AG04449 (cell line): ENCODE results near the gene SLC16A2.

ENCODE experiments used
- CTCF ChIA-PET: fragments of 350-600 bp; formaldehyde crosslinking; extraction: SDS; loops from one replicate; lab custom pipeline; 2021; ENCODE audit warnings: antibody characterized with exemption; lab: Yijun Ruan, JAX
- POLR2A ChIA-PET: fragments of 400-600, 350-600 bp; formaldehyde crosslinking; extraction: SDS; loops from one replicate; lab custom pipeline; 2020; ENCODE audit warnings: antibody characterized with exemption, inconsistent platforms; lab: Yijun Ruan, JAX
- DNase-seq: peaks from one replicate; pipeline ENCODE4 v3.0.0-alpha.2; 2010; ENCODE audit warnings: low read depth, low spot score
- H3K4me3 ChIP-seq: 2 replicates; pipeline ENCODE4 v1.5.1; 2011; ENCODE audit warnings: low read depth, mild to moderate bottlenecking, control low read depth, low read length
- TF ChIP-seq, protein P1 (sequence below): IDR thresholded peaks from one replicate; pipeline ENCODE4 v1.5.1; 2011; ENCODE audit warnings: mild to moderate bottlenecking, moderate library complexity, low read length, control low read depth, inconsistent platforms; ENCODE audit not compliant: insufficient read depth; ENCODE audit errors: missing control alignments

SLC16A2 gene

GRCh38 chrX:74431797-74432196, 10.5 kb downstream of the SLC16A2 start:
- ChIA-PET POLR2A (no interaction called here), CTCF (no interaction called here)
- no peak for DNase-seq
- TF ChIP-seq, protein P1, sequence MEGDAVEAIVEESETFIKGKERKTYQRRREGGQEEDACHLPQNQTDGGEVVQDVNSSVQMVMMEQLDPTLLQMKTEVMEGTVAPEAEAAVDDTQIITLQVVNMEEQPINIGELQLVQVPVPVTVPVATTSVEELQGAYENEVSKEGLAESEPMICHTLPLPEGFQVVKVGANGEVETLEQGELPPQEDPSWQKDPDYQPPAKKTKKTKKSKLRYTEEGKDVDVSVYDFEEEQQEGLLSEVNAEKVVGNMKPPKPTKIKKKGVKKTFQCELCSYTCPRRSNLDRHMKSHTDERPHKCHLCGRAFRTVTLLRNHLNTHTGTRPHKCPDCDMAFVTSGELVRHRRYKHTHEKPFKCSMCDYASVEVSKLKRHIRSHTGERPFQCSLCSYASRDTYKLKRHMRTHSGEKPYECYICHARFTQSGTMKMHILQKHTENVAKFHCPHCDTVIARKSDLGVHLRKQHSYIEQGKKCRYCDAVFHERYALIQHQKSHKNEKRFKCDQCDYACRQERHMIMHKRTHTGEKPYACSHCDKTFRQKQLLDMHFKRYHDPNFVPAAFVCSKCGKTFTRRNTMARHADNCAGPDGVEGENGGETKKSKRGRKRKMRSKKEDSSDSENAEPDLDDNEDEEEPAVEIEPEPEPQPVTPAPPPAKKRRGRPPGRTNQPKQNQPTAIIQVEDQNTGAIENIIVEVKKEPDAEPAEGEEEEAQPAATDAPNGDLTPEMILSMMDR, result no peak
- no peak overlapping the region for H3K4me3 ChIP-seq

GRCh38 chrX:74434336-74434735, 13.0 kb downstream of the SLC16A2 start:
- CTCF ChIA-PET, result no interaction called here
- no peak overlapping the region for H3K4me3 ChIP-seq
- DNase-seq, result no peak
- POLR2A ChIA-PET, result no interaction called here
- TF ChIP-seq, protein P1, result no peak

DNA sequence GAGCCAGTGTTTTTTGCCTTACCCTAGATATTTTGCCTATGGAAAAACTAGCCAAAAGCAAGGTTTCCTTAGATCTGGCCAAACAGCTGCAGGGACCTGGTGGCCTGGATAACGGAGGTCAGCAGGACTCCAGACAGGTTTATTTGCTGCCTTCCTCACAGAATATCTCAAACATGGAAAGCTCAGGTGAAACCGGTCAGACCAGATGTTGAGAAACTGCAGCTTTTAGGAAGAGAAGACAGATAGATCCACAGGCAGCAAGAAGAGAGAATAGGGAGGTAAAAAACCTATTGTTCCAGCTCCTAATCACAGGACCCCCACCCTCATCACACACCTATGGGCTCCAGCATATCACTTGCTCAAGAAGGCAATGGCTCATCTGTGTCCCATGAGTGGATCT, 16.2 kb downstream of the SLC16A2 start:
- no peak for DNase-seq
- ChIA-PET CTCF (interaction anchor here (2.5 kb wide), 1 partner anchor 13 kb away, joined by 9 read pairs; no protein-coding TSS in a partner anchor), POLR2A (no interaction called here)
- H3K4me3 ChIP-seq, result no peak overlapping the region
- TF ChIP-seq, protein P1, result no peak

- no peak overlapping the region for H3K4me3 ChIP-seq
- ChIA-PET CTCF (no interaction called here), POLR2A (interaction anchor here (1.0 kb wide), 1 partner anchor 16 kb away, joined by 4 read pairs; no protein-coding TSS in a partner anchor)
- TF ChIP-seq, protein P1, result no peak
- no peak for DNase-seq
Observed at GRCh38 chrX:74438764-74439163, 17.5 kb downstream of the SLC16A2 start.

- no peak overlapping the region for H3K4me3 ChIP-seq
- TF ChIP-seq, protein P1, result no peak
- POLR2A ChIA-PET, result no interaction called here
- no peak for DNase-seq
- CTCF ChIA-PET, result no interaction called here
Observed at GRCh38 chrX:74445099-74445498, 23.8 kb downstream of the SLC16A2 start.

- TF ChIP-seq, protein P1, result no peak
- no peak for DNase-seq
- ChIA-PET CTCF (interaction anchor here (1.4 kb wide), 1 partner anchor 24 kb away, joined by 3 read pairs; no protein-coding TSS in a partner anchor), POLR2A (no interaction called here)
- no peak overlapping the region for H3K4me3 ChIP-seq
Observed at GRCh38 chrX:74446876-74447275, 25.6 kb downstream of the SLC16A2 start.
